ENCODE results near the gene PLA2G6.

The PLA2G6 gene, protein sequence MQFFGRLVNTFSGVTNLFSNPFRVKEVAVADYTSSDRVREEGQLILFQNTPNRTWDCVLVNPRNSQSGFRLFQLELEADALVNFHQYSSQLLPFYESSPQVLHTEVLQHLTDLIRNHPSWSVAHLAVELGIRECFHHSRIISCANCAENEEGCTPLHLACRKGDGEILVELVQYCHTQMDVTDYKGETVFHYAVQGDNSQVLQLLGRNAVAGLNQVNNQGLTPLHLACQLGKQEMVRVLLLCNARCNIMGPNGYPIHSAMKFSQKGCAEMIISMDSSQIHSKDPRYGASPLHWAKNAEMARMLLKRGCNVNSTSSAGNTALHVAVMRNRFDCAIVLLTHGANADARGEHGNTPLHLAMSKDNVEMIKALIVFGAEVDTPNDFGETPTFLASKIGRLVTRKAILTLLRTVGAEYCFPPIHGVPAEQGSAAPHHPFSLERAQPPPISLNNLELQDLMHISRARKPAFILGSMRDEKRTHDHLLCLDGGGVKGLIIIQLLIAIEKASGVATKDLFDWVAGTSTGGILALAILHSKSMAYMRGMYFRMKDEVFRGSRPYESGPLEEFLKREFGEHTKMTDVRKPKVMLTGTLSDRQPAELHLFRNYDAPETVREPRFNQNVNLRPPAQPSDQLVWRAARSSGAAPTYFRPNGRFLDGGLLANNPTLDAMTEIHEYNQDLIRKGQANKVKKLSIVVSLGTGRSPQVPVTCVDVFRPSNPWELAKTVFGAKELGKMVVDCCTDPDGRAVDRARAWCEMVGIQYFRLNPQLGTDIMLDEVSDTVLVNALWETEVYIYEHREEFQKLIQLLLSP

DNA sequence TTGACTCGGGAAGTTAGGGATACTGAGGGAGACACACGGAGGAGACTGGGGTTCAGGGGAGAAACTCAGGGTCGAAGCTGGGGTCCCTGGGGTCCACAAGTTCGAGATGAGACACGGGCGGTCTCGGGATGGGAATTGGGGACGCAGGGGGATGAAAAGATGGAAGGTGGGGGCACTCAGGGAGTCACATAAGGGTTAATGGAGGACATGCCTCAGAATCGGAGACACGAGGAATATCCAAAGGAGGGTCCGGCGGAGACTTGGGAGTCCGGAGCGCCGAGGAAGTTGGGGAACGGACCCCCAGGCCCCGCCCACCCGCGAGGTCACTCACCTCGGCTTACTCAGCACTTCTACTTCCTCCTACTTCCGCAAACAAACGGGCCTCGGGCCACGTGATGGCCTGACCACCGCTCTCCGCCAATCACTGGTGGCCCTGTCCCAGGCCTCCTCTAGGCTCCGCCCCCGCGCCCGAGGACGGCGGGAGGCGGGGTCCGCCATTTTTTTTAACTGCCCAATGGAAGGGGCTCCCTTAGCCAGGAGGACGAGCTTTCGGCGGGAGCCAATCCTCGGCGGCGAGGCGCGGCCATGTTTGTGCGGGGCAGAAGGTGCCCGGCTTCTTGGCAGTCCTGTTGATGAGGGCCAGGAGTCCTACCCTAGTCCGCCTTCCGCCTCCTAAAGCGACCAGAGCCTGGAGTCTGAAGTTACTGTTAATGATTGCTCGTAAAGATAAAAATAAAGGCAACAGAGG is at the start of gene PLA2G6:
PLA2G6 (minus strand) TSS at position 378 of the 748 bp plus-strand sequence. CDS start 12,404 bp downstream, outside the sequence.
- peak; percentile 96 for DNase-seq

DNA sequence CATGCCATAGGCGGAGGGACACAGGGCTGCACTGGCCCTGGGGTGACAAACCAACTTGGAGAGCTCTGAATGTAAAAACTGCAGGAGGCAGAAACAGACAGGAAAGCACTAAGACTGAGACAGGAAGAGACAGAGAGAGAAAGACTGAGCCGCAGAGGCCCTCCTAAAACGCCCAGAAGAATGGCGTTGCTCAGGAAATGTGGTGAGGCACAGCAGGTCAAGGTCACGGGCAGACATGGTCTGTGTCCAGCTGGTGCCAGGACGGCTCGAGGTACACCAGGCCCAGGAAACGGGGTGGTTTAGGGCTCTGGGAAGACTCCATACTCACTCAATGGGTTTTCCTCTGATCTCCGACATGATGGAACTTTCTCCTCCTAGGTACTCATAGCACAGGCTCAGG is 49.3 kb upstream of the PLA2G6 start:
- no peak for DNase-seq

DNA sequence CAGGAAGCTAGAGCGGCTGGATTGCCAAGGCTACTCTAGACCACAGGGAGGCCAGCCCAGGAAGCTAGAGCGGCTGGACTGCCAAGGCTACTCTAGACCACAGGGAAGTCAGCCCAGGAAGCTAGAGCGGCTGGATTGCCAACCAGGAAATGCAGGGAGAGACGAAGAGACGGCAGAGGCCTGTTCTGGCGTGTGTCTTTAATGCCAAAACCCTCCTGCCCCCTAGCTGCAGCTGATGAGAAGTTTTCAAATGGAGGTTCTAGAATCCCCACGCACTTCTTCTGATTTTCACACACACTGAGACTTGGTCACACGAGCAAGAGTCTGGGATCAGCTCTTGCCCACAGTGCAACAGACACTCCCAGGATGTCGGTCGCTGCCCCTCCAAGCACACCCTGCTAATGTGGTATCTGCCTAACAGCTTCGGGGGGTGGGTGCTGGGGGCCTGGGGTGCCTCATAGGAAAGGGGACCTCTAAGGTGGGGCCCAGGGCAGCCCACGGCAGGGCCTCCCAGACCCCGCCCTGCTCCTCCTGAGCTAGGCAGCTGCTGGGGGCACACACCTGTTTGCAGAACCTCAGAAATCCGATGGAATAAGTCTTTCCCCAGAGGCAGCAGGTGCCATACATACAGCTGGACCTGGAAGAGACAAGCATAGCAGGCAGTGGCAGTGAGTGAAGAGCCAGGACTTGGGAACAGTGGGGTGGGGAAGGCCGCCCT is 48.6 kb upstream of the PLA2G6 start:
- DNase-seq, result no peak

DNA sequence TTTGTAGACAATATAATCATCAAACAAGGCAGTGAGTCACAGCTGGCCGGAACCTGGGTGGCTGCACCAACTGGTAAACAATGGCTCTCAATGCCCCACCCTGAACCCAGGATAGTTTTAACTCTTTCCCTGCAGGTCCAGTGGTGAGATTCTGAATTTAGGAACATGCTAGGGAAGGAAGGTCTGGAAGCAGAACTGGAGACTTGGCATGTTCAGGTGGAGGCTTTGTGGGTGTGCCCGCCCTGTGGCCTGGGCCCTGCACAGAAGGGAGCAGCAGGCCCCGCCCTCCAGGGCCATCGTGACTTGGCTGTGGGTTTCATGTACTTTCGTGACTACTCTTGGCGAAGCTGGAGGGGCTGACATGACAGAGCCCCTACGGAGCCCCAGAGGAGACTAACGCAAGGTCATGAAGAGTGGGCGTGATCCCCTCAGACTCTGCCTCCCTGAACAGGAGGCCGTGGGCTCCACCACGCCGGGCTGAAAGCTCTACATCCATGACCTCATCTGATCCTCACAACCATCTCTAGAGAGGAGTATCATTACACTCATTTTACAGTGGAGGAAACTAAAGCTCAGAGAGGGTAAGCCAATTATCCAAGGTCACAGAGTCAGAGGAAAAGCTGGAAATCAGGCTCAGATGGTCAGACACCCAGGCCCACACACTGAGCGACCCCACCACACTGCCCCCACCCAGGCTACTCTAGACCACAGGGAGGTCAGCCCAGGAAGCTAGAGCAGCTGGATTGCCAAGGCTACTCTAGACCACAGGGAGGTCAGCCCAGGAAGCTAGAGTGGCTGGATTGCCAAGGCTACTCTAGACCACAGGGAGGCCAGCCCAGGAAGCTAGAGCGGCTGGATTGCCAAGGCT is 47.5 kb upstream of the PLA2G6 start:
- DNase-seq, result no peak

DNA sequence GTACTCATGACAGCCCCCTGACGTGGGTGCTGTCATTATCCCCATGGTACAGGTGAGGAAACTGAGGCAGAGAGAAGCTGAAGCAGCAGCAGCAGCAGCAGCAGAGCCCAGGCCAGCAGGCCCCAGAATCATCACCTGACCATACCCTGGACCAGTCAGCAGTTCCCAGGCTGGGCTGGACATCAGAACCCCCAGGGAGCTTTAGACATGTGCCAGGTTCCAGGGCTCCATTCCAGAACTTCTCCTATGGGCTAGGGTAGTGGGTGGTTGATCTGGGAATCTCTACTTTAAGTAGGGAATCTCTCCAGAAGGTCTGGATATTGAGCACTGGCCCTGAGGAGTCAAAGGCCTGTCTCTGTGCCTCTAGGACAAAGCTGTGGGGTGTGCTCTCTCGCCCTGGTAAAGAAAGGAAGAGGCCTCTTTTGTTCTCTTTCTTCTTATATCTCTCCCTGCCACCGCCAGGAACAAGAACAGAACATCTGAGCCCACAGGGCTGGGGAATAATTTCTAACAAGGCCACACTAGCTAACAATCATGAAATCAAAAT is 46.8 kb upstream of the PLA2G6 start:
- no peak for DNase-seq

DNA sequence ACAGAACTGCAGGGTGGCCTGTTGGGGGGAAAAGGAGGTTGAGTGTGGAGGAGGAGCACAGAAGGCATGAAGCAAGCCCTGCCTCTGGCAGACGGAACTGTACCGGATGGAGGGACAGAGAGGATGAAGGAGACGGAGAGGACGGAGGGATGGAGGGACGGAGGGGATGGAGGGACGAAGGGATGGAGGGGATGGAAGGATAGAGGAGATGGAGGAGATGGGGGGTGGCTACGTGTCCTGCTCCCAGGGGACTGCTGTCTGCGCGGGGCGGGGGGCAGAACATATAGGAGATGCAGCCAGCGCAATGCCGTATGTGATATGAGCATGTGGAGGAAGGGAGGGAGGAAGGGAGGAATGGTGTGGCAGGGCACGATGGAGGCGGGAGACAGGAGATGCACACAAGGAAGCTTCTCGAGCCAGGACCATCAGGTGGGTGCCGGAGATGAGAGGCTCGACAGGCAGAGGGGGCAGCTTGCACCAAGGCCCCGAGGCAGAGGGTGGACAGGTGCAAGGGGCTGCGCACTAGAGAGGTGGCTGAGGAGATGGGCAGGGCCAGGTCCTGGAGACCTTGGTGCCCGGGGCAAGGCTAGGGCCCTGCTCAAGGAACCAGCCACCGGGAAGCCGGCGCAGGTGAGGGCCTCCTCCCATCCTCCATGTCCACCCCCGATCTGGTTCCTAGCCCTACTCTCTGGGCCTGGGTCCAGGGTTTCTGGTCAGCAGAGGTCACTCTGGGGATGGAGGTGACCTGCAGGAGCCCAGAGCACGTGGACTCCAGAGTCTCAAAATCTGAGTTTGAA is 45.4 kb upstream of the PLA2G6 start:
- DNase-seq, result no peak

DNA sequence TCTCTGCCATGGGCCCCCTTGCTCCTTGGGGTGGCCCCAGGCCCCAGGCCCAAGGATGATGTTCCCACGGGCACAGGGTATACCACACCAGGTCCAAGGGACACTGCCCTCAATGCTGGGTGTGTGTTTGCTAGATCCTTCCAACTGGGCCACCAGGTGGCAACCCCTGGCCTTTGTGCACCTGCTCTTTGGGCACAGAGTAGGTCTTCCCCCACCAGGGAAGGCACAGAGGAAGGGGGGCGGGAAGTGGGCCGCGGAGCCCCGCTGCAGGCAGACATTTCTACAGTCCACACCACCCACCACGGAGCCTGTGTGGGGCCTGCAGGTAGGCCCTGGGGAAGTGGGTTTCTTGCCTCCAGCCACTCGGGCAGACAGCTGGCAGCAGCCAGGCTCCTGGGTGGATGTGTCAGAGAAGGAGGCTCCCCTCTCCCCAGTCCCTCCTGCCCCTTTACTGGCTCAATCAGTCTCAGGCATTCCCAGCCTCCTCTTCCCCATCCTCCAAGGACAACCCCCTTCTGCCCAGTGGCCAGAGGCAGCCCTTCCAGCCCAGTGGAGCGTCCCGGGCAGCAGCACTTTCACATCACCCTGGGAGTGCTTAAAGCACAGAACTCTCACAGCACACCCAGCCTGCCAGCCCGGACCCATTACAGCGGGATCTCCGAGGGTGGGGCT is 41.8 kb upstream of the PLA2G6 start:
- DNase-seq, result no peak

DNA sequence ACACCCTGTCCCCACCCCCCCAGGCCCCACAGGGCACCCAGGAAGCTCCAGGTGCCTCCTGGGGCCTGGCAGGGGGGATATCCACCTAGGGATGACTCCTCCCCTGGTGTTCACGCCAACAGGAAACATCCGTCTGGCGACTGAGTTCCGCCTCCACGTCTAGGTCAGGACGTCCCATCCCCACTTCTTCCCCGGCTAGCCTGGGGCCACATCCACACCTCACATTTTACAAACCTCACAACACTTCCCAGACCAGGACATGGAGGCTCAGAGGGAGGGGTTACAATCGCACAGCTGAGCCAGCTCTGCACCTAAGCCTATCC is 41.1 kb upstream of the PLA2G6 start:
- no peak for DNase-seq

DNA sequence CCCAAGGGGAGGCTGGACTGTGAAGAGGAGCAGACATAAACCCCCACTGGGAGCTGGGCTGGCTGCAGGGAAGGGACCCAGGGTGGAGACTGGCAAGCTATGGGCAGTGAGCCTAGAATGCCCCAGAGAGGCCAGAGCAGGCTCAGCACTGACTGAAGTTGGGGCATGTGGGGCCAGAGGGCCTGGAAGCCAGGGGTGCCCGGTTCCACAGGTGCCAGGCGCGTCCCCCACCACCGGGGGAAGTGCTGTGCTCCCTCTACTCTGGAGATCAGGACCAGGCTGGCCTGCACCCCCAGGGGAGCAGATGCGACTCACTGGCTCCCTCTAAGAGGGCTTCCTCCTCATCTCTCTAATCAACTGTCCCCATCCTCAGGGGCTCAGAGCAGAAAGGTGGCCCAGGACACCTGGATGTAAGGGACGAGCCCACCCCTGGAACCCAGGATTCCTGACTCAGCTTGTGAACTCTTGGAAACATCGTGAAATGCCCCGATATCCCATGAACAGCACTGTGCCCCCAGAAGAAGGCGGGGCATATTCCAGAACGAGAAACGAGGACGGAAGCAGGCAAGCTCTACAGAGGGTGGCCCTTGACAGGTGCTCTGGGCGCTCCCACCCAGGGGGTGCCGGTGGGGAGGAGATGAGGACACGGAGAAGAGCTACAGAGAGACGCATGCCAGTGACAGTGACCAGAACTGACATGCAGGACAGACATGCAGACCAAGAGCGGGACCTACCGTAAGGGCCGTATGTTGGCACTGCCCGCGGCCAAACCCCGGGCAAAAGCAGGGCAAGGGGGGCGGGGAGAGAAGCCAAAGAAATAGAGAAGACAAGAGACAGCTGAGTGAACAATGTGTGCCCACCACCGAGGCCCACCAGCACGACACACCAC is 40.5 kb upstream of the PLA2G6 start:
- DNase-seq, result no peak

DNA sequence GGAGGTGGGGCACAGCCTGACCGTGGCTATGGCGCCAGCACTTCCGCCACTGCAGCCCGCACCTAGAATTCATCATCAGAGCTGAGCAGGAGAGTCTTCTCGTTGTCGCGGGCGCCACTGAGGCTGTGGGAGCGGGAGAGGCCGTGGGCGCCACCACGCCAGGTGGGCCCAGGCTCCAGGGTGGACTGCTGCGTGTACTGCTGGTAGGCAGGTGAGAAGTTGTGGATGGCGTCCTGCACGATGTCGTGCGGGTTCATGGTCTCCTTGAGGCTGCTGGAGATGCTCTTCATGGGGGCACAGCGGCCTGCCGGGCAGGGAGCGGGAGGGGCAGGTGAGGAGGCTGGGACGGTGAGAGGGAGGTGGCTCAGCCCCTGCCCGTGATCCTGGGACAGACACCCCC is 39.8 kb upstream of the PLA2G6 start:
- no peak for DNase-seq

DNA sequence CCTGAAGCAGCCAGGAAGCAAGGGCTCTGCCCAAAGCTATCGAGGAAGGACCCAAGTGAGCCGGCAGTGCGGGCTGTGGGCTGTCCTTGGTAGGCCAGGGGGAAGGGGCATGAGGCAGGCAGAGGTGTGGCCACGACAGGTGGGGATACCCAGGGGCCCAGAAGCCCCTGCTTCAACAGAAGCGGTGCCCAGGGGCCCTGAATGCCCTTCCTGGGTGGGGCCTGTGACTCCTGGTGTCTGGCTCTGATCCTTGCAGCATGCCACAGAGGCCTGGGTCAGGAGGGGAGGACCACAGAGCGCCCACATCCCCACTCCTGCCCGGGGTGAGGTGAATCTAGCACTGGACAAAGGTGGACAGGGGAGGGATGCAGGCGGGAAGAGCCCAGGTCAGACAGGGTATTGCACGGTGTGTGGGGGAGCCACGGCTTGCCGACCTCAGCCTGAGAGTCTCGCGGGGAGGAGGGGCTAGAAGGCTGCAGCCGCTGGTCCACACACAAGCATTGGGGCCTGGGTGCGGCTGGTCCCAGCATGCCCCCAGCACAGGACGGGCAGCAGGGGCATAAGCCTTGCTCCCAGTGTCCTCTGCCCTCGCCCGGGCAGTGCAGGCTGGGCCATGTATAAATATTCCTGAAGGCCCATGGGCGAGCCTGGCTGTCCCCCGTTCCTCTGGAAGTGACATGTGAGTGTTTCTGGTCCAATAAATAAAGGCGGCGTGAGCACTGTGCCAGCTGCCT is 39.2 kb upstream of the PLA2G6 start:
- no peak for DNase-seq

DNA sequence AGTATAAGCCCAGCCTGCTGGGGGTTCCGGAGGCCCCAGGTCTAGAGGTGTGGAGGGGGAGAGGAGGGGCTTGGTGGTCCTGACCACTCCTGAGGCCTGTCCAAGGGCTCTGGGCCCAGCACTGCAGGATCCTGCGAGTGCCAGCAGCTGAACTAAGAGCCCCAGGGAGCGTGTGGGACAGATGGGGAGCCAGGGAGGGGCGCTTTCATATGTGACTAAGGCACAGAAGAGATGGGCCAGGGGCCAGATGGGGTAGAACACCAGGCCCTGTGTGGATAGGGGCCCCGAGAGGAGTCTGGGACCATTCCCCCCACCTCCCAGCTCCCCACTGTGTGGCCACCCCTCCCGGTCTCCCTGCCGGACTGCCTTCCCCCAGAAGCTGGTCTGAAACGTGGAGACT is 38.5 kb upstream of the PLA2G6 start:
- no peak for DNase-seq

DNA sequence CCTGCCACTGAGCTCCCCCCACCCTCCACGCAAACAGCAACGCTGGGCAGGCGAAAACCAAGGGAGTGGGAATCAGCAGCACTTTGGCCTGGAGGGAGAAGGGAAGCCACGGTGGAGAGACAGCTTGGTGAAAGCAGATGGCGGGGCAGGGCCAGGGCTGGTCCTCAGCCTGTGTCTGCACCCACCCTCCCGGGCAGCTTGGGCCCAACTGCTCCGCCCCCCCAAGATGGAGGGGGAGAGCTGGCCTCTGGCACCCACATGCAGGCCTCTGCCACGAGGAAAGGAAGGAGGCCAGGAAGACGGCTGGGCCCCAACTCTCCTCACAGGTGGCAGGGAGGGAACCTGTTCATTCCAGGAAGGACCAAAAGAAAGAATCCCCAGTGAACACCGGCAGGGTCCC is 38.0 kb upstream of the PLA2G6 start:
- peak; percentile 33 for DNase-seq

DNA sequence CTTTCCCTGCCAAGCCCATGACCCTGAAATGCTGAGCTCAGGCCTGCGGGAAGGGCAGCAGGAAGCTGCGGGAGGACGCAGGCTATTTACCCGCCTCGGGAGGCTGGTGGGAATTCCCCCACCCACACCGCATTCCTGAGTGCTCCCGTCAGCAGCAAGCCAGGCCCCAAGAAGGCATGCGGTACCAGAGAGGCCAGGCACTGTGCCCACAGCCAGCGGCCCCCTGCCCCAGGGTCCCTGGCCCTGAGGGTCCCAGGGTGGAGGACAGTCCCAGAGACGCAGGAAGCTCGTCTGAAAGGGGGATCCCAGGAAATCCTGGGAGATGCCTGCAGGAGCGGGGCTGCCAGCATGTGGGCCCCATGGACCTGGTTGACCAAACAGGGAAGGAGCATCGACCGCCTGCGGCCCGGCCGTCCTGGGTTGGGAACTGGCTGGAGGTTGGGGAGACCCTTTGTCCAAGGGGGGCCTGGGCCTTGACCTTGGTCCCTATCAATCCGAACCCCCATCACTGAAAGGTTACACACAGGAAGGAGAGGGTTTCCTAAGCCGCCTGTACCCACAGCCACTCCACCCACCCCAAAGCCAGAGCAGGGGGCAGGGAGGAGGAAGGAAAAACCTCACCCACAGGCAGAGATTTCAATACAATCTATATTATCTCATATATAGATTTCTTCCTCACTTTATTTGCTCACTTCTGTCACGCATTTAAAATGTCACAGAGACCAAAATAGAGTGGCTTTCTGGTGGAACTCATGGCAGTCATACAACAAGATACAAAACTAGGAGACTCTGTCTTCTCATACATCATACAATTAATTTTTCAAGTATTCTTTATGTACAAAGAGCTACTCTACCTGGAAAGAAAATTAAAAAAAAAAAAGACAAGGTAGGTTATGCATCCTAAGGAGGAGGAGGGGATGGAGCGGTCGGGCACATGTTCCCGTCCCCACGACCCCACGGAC is 37.3 kb upstream of the PLA2G6 start:
- DNase-seq, result no peak

DNA sequence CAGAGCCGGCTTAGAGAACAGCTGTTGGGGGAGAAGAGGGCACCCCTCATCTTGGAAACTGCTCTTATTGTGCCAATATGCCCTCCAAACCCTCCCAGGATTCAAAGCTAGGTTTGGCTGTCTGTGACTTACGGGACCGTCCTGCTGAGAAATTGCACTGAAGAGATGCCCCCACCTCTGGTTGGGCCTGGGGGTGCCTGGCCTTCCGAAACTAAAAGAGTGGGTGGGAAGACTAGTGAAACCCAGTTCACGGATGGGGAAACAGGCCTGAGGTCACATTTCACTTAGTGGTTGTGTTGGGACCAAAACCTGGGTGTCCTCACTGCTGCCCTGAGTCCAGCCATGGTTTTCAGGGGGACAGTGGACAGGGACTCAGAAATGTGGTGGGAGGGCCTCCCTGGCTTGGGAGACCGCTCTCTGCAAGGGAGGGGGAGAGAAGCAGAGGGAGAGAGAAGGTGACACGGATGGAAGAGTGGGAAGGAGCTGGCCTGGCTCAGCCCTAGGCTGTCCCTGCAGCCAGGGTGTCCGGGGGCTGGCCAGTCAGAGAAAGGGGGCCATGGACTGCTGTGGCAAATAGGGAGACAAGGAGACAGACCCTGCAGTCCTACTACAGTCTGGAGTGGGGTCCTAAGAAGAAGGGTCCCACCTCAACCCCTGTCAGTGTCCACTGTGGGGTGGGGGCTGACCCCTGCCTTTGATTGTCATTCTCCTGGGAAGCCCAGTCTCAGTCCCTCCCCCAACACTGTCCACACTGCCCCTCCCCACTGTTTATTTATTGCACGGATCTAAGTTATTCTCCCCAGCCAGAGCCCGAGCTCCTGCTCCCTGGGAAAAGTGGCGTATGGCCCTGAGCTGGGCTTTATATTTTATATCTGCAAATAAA is 33.8 kb upstream of the PLA2G6 start:
- no peak for DNase-seq
